H9 (cell line): ENCODE measurements around the gene B3GLCT. TPM values are rescaled to one million over a fixed set of nuclear protein-coding genes. Genes with fewer than 3 reads are reported as not detected.

Experiments
- DNase-seq: peaks from one replicate; pipeline ENCODE4 v3.0.0-alpha.2; 2017
- H2AFZ ChIP-seq: one replicate; pipeline ENCODE4 v1.6.1; 2013; ENCODE audit warnings: mild to moderate bottlenecking, low read length, control low read depth, moderate library complexity
- H2AK5ac ChIP-seq: 2 replicates; pipeline ENCODE4 v1.6.1; 2013; ENCODE audit warnings: low read length, control low read depth, mixed read lengths; ENCODE audit not compliant: insufficient read length
- H2BK120ac ChIP-seq: one replicate; pipeline ENCODE4 v1.6.1; 2013; ENCODE audit warnings: low read depth, mild to moderate bottlenecking, low read length, control low read depth, inconsistent platforms; ENCODE audit not compliant: poor library complexity, severe bottlenecking
- H2BK12ac ChIP-seq: 2 replicates; pipeline ENCODE4 v1.6.1; 2013; ENCODE audit warnings: low read length, control low read depth, mixed read lengths, low read depth; ENCODE audit not compliant: insufficient read length
- H2BK15ac ChIP-seq: 2 replicates; pipeline ENCODE4 v1.6.1; 2013; ENCODE audit warnings: low read depth, low read length, control low read depth
- H2BK20ac ChIP-seq: one replicate; pipeline ENCODE4 v1.6.1; 2013; ENCODE audit warnings: low read depth, mild to moderate bottlenecking, low read length, control low read depth, inconsistent platforms; ENCODE audit not compliant: poor library complexity, severe bottlenecking
- H2BK5ac ChIP-seq: 2 replicates; pipeline ENCODE4 v1.6.1; 2013; ENCODE audit warnings: low read length, control low read depth, mixed read lengths; ENCODE audit not compliant: insufficient read length
- H3K14ac ChIP-seq: 2 replicates; pipeline ENCODE4 v1.6.1; 2013; ENCODE audit warnings: low read length, control low read depth; ENCODE audit not compliant: insufficient read depth
- H3K18ac ChIP-seq: 2 replicates; pipeline ENCODE4 v1.6.1; 2013; ENCODE audit warnings: low read depth, mild to moderate bottlenecking, mixed read lengths, low read length, control low read depth; ENCODE audit not compliant: insufficient read length
- H3K23ac ChIP-seq: 2 replicates; pipeline ENCODE4 v1.6.1; 2013; ENCODE audit warnings: low read length, control low read depth, mixed read lengths, low read depth; ENCODE audit not compliant: insufficient read length
- H3K23me2 ChIP-seq: 2 replicates; pipeline ENCODE4 v1.6.1; 2013; ENCODE audit warnings: low read depth, mild to moderate bottlenecking, mixed read lengths, low read length, control low read depth; ENCODE audit not compliant: insufficient read length, poor library complexity, severe bottlenecking
- H3K27ac ChIP-seq: 2 replicates; pipeline ENCODE4 v1.5.1; 2013; ENCODE audit warnings: low read length, control low read depth, mixed read lengths, low read depth; ENCODE audit not compliant: insufficient read length
- H3K27me3 ChIP-seq: 2 replicates; pipeline ENCODE4 v1.6.1; 2013; ENCODE audit warnings: low read length, control low read depth, inconsistent platforms; ENCODE audit not compliant: insufficient read depth
- H3K4ac ChIP-seq: 2 replicates; pipeline ENCODE4 v1.6.1; 2013; ENCODE audit warnings: low read depth, mild to moderate bottlenecking, control low read depth, inconsistent platforms, low read length, moderate library complexity
- H3K4me1 ChIP-seq: 2 replicates; pipeline ENCODE4 v1.6.1; 2013; ENCODE audit warnings: low read length, control low read depth, inconsistent platforms; ENCODE audit not compliant: insufficient read depth
- H3K4me2 ChIP-seq: 2 replicates; pipeline ENCODE4 v1.6.1; 2013; ENCODE audit warnings: low read length, control low read depth, mixed read lengths; ENCODE audit not compliant: insufficient read length, insufficient read depth
- H3K56ac ChIP-seq: 2 replicates; pipeline ENCODE4 v1.6.1; 2013; ENCODE audit warnings: low read depth, mild to moderate bottlenecking, mixed read lengths, low read length, control low read depth; ENCODE audit not compliant: insufficient read length
- H3K79me1 ChIP-seq: 2 replicates; pipeline ENCODE4 v1.6.1; 2013; ENCODE audit warnings: low read depth, mild to moderate bottlenecking, moderate library complexity, low read length, control low read depth, inconsistent platforms; ENCODE audit not compliant: insufficient read depth, poor library complexity, severe bottlenecking
- H3K79me2 ChIP-seq: 2 replicates; pipeline ENCODE4 v1.6.1; 2013; ENCODE audit warnings: low read length, control low read depth, inconsistent platforms; ENCODE audit not compliant: insufficient read depth
- H3K9ac ChIP-seq: 2 replicates; pipeline ENCODE4 v1.6.1; 2013; ENCODE audit warnings: low read length, control low read depth, mixed read lengths; ENCODE audit not compliant: insufficient read length; ENCODE audit errors: extremely low read depth
- H3K9me3 ChIP-seq: one replicate; pipeline ENCODE4 v1.6.1; 2013; ENCODE audit warnings: low read depth, low read length, inconsistent platforms; ENCODE audit not compliant: control insufficient read depth
- H3T11ph ChIP-seq: one replicate; pipeline ENCODE4 v1.6.1; 2013; ENCODE audit warnings: mild to moderate bottlenecking, low read length, control low read depth, inconsistent platforms
- H4K20me1 ChIP-seq: one replicate; pipeline ENCODE4 v1.6.1; 2013; ENCODE audit not compliant: control insufficient read depth, insufficient read length, insufficient read depth
- H4K5ac ChIP-seq: 2 replicates; pipeline ENCODE4 v1.6.1; 2013; ENCODE audit warnings: low read depth, mild to moderate bottlenecking, mixed read lengths, low read length, control low read depth; ENCODE audit not compliant: insufficient read length
- H4K8ac ChIP-seq: replicated peaks from 2 replicates; pipeline ENCODE4 v1.6.1; 2013; ENCODE audit warnings: low read length, control low read depth, mixed read lengths, low read depth; ENCODE audit not compliant: insufficient read length
- H4K91ac ChIP-seq: 2 replicates; pipeline ENCODE4 v1.6.1; 2013; ENCODE audit warnings: low read depth, mild to moderate bottlenecking, moderate library complexity, mixed read lengths, low read length, control low read depth; ENCODE audit not compliant: insufficient read length
- H3K27ac Mint-ChIP-seq, 3 experiments: 2 replicates in 2 of 3; 3 replicates in 1 of 3; pipeline ENCODE4 v1.8.0; 2020 to 2021; ENCODE audit warnings: mixed read lengths in 3 of 3, mild to moderate bottlenecking in 1 of 3, moderate library complexity in 1 of 3
- H3K27me3 Mint-ChIP-seq: 2 replicates; pipeline ENCODE4 v1.8.0; 2021; ENCODE audit warnings: low read depth, mild to moderate bottlenecking, moderate library complexity, mixed read lengths
- H3K36me3 Mint-ChIP-seq, 3 experiments: 2 replicates in 2 of 3; 3 replicates in 1 of 3; pipeline ENCODE4 v1.8.0; 2020 to 2021; ENCODE audit warnings: low read depth in 3 of 3, mixed read lengths in 3 of 3; ENCODE audit not compliant: insufficient read depth in 1 of 3
- H3K4me1 Mint-ChIP-seq, 2 experiments: 2 replicates each; pipeline ENCODE4 v1.8.0; 2020; ENCODE audit warnings: mixed read lengths in 2 of 2
- H3K4me3 Mint-ChIP-seq, 2 experiments: 2 replicates in 1 of 2; 3 replicates in 1 of 2; pipeline ENCODE4 v1.8.0; 2020 to 2021; ENCODE audit warnings: mild to moderate bottlenecking in 2 of 2, mixed read lengths in 2 of 2, moderate library complexity in 1 of 2
- H3K9me3 Mint-ChIP-seq, 2 experiments: 2 replicates in 1 of 2; 3 replicates in 1 of 2; pipeline ENCODE4 v1.8.0; 2020; ENCODE audit warnings: mild to moderate bottlenecking in 2 of 2, mixed read lengths in 2 of 2, moderate library complexity in 1 of 2
- CTCF ChIP-seq: fragments of 200-600 bp; sonication (generic); conservative IDR thresholded peaks from 3 replicates; pipeline ENCODE4 v1.8.0; 2021; ENCODE audit warnings: antibody characterized with exemption, mild to moderate bottlenecking
- WGBS: extraction: QIAGEN DNeasy Blood & Tissue Kit; methylation state at CpG from one replicate; pipeline ENCODE4 v1.1.7; 2013; ENCODE audit warnings: missing lambda C conversion rate, low lambda C conversion rate, mixed read lengths; ENCODE audit not compliant: insufficient read length; ENCODE audit errors: extremely low coverage; 5-methylcytosine and 5-hydroxymethylcytosine counted together
- total RNA-seq: library from RNA; stranded (reverse); gene quantifications from 2 replicates; pipeline ENCODE4 v1.2.1, GENCODE V29; 2021

The B3GLCT gene
- total RNA-seq, 1 experiment from 2014 or later, result 5.4 TPM

- H3K27me3 Mint-ChIP-seq, result 0 out of 2 replicates have a peak, but pooled peaks cover 1% of the 10 kb centered on the region
- Histone ChIP-seq H3K27ac (no peak overlapping the region), H2BK20ac (no peak overlapping the region), H3K4me1 (no peaks in the 10 kb centered on the region), H3K18ac (no peak overlapping the region), H3K56ac (no peak overlapping the region), H3K9ac (no peak overlapping the region), H2AK5ac (no peak overlapping the region), H2BK12ac (no peak overlapping the region), H3K79me2 (no peaks in the 10 kb centered on the region), H3K23ac (no peak overlapping the region), H2BK15ac (no peak overlapping the region), H3K23me2 (no peaks in the 10 kb centered on the region), H4K5ac (no peak overlapping the region), H3K4me2 (no peak overlapping the region), H3K14ac (no peak overlapping the region), H3K4ac (no peak overlapping the region), H4K20me1 (no peaks in the 10 kb centered on the region), H3T11ph (no peak overlapping the region), H3K79me1 (no peaks in the 10 kb centered on the region), H3K27me3 (no peaks in the 10 kb centered on the region), H2AFZ (no peak overlapping the region), H2BK120ac (no peak overlapping the region), H4K91ac (no peak overlapping the region), H2BK5ac (no peak overlapping the region), H4K8ac (no peak overlapping the region), H3K9me3 (peaks cover 21% of the 10 kb centered on the region)
- peaks cover 4% of the 10 kb centered on the region in 2 experiments; a peak in 1 of 4 replicates for H3K4me1 Mint-ChIP-seq
- peaks cover 0 to 2% (median 2%) of the 10 kb centered on the region in 3 experiments; a peak in 2 of 7 replicates for H3K36me3 Mint-ChIP-seq
- no peak for TF ChIP-seq CTCF
- WGBS, result no CpG with 5 or more reads among the region's 1 CpG
- no peak for DNase-seq
- no peak overlapping the region for H3K4me3 Mint-ChIP-seq
- no peak overlapping the region for H3K27ac Mint-ChIP-seq
- H3K9me3 Mint-ChIP-seq, result peaks cover 15 to 28% of the 10 kb centered on the region in 2 experiments
Observed at GRCh38 chr13:31361673-31362072, 161.9 kb downstream of the B3GLCT start.
